GM21360 (cell line): ENCODE measurements around the gene PPARG.

Experiments used
- ATAC-seq: cut with Tn5 transposase; IDR thresholded peaks from one replicate; pipeline ENCODE4 v1.9.1; 2021; ENCODE audit warnings: mild to moderate bottlenecking, moderate library complexity; ENCODE audit not compliant: unreplicated experiment

Gene PPARG

DNA sequence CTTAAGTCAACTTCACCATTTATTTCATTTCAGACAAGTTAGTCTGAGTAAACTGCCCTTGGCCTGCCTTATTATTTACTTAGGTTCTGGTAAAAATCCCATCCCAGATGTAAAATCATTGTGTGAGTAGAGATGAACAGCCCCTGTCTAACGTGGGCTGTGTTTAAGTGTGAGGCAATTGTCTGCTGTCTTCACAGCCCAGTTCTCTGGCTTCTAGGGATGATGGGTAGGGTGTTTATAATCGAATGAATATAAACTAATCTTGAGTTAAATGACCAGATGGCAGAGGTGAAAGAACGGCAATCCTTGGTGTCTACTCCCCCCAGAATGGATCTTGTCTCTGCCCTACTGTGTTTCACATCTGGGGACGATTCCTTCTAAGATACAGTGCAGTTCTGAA, 20.8 kb downstream of the PPARG start:
- no peak for ATAC-seq

DNA sequence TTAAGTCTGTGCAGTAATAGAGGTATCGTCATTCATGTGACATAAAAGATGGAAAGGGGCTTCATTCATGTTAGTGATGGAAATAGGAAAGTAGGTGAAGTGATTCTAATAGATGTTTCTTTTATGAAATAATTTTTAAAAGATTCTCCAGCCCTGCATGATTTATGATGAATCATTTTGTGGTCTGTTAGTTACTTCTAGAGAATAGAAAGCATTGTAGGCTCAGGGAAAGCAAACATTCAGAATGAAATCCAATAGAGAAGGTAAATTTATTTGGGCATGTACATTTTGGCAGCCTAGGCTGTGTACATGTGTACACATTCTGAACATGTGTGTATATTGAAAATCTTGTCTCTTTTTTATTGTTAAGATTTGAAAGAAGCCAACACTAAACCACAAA, 23.1 kb downstream of the PPARG start:
- no peak for ATAC-seq

DNA sequence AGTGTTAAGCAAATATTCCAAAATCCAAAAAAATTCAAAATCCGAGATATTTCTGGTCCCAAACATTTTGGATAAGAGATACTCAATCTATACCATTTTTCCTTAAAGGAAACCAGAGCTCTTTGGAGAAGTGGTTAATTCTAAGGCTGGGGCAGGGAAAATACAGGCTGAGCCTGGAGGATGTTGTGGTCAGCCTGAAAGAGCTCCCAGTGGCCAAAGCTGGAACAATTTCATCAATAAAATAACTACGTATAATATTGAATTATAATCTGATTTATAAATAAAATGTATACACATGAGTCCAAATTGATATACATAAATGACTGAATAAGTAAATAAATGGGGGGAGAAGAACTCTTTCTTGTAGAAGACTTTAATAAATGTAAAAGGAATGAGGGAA, 24.6 kb downstream of the PPARG start:
- ATAC-seq, result no peak

DNA sequence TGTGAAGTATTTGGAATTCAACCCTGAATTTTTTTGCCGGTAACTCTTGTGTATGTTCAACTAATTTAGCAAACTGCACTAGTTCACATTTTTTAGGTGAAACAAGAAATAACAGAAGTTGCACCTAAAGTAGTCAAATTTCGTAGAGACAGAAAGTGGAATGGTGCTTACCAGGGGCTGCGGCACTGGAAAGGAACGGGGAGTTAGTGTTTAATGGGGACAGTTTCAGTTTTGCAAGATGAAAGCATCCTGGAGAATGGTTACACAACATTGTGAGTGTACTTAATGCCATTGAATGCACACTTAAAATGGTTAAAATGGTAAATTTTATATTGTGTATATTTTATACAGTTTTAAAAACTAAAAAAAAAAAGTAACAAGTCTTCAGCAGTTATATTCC, 27.4 kb downstream of the PPARG start:
- ATAC-seq, result no peak

DNA sequence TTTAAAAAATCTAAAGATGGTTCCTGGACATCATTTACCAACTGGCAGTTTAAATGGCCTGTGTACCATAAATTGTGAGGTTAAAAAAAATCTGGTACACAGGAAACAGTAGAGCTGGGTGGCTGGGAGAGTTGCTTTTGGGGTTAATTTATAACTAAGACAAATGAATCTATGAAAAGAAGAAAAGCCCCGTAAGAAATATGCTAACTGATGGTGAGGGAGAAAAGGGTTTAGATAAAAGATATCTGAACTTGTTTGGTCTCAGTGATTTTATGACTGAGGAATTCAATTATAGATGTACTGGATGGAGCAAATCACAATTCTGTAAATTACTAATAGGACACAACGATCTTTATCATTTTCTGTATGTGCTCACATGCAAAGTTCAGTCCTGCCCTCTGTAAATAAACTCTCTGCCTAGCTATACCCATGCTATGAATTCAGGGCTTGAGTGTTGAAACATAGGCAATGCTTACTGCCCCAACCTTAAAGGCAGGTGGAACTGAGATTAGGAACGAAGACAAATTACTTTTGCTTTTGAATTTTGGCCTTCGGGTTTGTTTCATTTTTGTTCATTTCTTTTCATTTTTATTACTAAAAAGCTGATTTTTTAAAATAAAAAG, 28.0 kb downstream of the PPARG start:
- no peak for ATAC-seq

DNA sequence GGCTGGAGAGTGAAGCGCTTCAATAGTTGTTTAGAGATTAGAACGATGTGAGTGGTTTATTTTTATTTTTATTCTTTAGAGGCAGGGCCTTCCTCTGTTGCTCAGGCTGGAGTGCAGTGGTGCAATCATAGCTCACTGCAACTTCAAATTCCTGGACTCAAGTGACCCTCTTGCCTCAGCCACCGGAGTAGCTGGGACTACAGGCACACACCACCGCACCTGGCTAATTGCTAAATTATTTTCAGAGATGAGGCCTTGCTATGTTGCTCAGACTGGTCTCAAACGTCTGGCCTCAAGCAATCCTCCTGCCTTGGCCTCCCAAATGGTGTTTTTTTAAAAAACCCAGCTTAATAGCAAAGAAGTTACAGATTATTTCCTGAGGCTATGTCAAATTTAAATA, 29.0 kb downstream of the PPARG start:
- ATAC-seq, result no peak

DNA sequence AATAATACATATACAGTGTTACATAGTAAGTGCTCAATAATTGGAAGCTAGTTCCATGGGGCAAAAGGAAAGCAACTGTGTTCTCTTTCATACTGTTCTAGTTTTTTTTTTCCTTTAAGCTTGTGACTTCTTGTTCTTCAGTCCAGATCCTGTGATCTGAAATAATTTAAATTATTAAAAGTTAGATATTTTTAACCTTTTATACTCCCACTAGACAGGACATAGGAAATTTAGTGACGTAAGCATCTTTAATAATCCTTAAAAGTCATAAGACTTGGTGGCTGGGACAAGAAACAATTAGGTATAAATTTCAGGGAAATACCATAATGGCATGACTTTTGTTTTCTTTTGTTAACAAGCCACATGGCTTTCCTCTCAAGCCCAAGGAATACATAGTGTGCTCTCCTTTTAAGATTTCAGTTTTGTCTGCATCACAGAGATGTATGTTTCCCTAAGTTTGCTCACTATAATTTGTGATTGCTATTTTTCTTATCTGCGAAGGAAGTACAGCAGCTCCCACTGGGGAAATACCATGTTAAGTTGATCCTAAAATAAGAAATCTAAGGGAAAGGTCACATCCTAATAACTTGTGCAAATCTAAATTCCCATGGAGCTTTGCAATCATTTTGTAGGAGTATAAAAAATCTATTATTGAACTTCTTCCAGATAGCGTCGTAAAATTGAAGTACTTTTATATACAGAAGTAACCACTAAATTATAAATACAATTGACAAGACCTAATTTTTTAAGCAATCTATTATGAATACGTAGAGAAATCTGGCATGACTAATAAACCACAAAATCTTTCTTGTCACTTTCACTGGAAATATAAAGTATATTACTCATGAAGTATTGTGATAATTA, 30.1 kb downstream of the PPARG start:
- no peak for ATAC-seq

DNA sequence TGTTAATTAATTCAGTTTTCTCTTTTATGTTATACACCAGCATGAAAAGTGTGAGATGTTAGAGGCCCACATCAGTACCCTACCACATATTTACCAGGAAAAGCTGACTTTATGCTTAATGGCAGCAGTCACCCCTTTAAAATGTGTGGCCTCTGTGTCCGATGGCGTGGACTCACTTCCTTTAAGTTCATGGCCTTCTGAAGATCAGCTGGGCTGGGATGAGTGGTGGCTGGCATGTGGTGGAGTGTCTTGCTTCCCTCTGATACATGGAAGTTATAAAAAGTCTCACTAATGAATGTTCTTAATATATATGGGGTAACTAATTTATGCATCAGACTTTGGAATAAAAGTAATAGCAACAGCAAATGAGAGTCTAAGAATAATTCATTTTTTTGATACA, 32.1 kb downstream of the PPARG start:
- no peak for ATAC-seq

DNA sequence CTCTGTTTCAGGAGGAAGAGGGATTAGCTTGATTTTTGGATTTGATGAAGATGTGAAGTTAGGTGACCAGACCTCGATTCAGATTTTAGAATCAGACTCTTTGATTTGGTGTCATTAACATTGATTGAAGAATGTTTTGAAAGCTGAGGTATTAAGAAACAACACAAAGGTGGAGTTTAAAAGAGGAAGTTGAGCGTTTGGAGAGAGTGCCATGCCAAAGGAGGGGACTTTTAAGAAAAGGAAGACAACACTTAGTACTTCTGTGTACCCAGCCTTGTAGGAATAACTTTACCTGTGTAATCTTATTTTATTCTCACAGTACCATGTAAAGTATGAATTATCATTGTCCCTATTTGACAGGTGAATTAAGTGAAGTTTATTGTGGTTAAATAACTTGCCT, 34.4 kb downstream of the PPARG start:
- no peak for ATAC-seq

DNA sequence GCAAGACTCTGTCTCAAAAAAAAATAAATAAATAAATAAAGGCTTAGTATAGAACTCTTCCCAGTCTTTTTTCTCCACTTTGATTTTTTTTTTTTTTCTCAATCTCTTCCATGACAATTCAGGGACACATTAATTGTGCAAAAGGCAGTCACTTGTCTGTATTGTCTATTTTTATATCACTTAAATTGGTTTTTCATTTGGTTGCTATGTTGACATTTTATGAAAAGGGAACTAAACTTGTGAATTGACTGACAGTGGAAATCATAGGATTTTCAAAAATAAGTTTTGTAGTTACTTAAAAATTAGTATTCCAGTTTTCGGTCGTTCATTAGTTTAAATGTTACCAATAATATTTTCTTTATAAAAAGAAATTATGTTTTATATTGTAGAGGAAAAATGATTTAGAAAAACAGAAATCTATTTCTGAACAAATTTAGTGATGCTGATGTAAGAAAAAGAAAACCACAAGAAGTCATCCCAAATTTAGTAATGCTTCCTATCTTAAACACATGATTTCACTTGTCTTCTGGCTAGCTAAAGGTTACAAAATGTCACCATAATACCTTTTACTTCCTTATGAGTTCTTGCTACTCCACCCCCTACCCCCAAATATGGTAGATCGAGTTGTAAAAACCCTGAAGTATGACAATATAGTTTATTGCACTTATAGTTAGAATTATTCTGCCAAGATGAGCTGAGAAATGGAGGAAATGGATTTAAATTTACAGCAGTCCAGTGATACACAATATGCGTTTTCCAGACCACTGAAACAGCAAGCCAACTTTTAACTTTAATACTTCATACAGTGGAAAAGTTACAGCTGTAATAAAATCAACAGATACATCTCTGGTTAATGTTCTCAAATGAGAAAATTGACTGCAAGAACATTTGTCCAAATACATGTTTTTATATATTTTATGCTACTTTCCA, 37.0 kb downstream of the PPARG start:
- no peak for ATAC-seq

DNA sequence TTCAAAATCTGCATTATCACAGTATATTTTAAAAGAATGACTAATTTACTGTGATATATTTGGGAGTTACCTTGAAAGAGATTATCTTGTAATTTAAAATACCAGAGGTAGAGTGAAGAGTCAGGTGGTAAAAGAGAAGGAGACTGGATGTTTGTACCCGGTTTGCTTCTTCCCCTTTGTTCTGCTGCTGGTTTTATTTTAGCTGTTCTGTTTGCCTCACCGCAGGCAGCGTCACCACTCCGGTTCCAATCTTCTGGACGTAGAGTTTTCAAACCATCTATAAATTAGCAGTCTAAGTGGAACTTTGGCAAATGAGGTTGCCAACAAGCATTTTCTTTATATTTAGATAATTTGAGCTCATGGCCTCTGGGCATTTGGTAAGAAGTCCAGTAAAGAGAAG, 38.2 kb downstream of the PPARG start:
- ATAC-seq, result no peak

DNA sequence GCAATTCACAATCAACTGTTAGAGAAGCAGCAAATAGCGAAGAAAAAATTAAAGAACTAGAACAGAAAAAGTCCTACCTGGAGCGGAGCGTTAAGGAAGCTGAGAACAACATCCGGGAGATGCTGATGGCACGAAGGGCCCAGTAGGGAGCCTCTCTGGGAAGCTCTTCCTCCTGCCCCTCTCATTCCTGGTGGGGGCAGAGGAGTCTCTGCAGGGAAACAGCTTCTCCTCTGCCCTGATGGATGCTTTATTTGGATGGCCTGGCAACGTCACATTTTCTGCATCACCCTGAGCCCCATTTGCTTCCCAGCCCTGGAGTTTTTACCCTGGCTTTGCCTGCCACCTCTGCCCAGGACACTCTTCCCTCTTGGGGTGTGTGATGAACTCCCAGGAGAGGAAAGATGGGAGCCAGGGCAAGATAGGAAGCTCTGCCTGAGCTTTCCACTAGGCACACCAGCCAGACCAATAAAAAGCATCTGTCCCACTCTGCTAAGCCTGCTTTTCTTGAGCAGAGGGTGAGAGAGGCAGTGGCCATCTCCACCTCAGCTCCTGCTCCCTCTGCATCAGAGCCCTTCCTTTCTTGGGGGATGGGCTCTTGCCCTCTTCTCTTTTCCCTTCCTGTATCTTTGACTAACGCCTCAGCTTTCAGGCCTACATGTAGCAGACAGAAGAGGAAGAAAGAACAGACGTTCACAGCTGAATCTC, 39.4 kb downstream of the PPARG start:
- ATAC-seq, result no peak

DNA sequence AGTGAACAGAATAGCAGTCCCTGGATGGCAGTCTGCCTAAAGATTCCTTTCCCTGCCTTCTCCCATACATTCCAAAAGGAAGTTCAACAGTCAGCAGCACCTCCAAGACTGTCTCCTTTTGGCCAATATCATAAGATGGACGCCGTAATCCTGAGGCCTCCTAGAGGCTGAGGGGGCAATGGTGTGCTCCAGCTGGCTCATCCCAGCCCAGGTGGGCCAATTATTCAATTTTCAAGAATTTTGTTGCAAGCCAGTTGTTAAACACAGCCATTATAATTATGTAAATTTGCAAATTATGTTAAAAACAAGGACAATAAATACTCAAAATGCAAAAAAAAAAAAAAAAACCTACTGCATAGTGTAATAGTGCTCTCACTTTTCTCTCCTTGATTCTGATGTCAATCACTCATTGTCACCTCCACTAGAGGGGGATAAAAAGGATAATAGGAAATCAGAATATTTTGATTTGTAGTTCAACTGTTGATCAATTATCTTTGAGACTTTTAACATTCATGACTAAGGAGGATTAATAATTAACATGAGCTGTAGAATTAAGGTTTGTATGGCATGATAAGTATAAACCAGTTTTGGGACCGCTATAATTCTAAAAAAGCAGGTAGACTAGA, 40.1 kb downstream of the PPARG start:
- ATAC-seq, result no peak

DNA sequence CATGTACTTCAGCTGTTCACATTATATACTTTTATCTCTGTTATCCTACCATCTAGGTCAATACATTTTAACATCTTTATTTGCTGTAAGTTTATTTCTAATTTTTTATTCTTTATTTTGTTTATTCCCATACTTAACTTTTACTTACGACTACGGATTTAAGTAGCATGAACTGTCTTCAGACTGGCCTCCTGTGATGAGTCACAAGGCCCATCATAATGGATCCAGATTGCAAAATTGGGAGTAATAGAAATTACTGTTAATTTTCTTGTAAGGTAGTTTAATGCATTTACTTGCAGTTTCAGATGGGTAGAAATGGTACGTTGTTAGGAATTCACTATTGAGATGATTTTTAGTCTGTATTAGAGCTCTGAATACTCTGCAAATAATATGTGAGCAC, 45.9 kb downstream of the PPARG start:
- ATAC-seq, result no peak

DNA sequence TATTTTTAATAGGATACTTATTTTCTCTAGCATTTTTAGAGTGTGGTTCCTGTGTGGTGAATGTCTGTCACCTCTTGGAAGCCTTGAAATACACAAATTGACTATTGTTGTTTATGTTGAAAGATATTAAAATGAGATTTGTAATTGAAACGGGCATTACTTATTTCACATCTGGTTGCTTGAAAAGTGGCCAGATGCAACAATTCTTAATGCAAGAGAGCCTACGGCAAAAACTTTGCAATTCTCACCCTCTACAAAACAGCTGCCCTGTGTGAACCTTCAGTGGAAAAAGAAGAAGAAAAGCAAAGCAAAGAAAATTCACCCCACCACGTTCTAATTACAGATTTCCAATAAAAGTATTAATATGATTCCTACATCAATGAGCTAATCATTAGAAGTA, 46.6 kb downstream of the PPARG start:
- ATAC-seq, result no peak

DNA sequence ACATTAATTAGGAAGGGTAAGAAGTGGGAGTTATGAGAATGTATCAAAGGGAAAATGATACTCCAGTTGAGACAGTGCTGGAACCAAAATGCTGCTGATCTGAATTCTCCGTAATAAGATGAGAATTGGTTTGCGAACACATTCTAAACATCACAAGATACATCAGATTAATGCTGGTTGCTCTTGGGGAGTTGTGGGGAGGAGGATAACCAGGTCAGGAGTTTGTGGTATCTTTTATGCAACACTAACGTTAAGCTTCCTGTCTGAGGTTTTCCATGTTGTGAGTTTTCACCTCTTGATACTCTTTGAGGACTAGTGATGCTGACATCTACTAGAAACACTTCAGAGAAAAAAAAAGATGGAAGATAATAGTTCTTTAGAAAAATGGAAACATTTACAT, 47.2 kb downstream of the PPARG start:
- ATAC-seq, result no peak

DNA sequence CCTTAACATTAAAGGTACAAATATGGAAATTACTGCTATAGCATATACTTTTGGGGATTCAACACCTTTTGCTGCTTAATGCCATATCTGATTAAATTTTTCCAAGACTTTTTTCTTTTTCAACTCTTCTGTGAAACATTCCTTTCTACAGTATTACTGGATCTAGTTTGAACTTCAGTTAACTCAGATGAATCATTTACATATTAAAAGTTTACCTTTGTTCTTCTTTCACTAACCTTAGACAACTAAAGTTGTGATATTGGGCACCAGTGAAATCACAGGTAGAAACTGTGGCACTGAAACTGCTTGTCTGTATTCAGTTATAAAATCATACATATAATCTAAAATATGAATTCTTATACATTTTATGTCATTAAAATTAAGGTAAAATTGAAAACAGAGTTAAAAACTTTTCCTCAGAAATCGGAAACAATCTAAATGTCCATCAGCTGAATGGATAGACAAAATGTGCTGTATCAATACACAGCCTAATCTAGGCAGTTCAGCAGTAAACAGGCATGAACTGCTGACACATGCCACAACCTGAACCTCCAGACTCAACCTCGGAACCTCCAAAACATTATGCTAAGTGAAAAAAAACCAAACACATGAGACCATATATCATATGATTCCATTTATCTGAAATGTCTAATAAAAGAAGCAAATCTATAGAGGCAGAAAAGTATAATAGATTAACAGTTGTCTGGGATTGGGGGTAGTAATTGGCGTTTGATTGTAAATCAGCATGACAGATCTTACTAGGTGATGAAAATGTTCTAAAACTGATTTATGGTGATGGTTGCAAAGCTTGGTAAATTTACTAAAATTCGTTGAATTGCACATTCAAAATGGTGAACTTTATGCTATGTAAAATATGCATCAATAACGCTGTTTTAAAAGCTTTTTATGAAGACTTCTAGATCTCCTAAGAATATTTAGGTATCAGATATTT, 50.0 kb downstream of the PPARG start:
- no peak for ATAC-seq

DNA sequence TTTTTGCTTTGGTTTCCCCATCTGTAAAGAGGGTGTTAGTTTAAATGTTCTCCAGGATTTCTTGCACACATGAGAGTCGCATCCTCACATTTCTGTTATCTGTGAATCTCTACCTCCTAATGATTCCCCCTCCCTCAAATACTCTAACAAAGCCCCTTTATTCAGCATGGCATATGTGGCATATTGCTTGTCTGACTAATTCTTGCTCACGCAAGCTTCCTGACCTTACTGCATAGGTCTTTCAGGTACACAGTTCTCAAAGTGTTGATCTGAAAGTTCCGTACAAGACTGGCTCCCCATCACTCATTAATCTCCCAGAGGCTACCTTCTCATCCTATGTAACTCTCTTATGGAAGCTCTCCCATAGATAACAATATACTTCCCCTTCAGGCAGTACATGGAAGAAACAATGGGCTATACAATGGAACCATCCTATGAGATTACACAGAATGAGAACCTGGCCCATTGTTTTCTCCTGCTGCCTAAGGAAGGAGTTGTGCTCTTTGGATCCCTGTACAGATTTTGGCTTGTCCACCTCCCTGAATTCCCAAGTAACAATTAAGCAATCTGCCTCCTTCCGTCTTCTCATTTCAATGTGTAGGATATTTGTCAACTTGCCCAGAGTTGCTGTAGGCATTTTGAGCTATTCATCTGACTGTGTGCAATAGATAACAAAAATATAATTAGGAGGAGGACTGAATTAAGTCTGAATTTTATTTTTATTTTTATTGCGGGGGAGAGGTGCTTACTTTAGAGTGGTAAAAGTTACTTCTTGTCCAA, 51.0 kb downstream of the PPARG start:
- no peak for ATAC-seq

DNA sequence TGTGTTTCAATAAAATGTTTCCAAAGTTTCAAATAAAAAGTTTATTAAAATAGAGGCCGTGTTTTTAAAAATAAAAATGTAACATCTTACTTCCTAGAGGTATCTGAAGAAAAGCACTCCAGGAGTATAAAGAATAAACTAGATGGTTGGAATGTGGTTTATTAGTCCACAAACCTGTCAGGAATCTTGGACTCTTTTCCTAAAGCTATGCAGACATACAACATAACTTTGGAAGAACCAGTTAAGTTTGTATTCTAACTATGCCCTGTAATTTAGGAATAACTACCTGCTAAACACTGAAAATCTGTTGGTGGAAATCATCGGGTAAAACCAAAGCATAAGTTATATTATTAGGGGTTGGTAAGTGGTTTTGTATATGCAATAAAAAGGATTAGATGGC, 51.6 kb downstream of the PPARG start:
- ATAC-seq, result no peak
